GM23248 (cell line): ENCODE results near the gene CACNA1B. TPM values are rescaled to one million over a fixed set of nuclear protein-coding genes. Genes with fewer than 3 reads are reported as not detected.

Source experiments
- DNase-seq: peaks from one replicate; pipeline ENCODE4 v3.0.0-alpha.2; 2015
- H2AFZ ChIP-seq: fragments of 200-600 bp; sonication (generic); 2 replicates; pipeline ENCODE4 v1.6.1; 2016; ENCODE audit warnings: antibody characterized with exemption
- H3F3A ChIP-seq: fragments of 200-600 bp; sonication (generic); 2 replicates; pipeline ENCODE4 v1.6.1; 2016; ENCODE audit warnings: mild to moderate bottlenecking, antibody characterized with exemption, mixed run types; ENCODE audit not compliant: insufficient read depth
- H3K27ac ChIP-seq: fragments of 200-600 bp; sonication (generic); 2 replicates; pipeline ENCODE4 v1.5.1; 2016; ENCODE audit warnings: mild to moderate bottlenecking
- H3K27me3 ChIP-seq: fragments of 200-600 bp; sonication (generic); replicated peaks from 2 replicates; pipeline ENCODE4 v1.6.1; 2016; ENCODE audit warnings: mild to moderate bottlenecking; ENCODE audit not compliant: insufficient read depth
- H3K36me3 ChIP-seq: fragments of 200-600 bp; sonication (generic); 2 replicates; pipeline ENCODE4 v1.6.1; 2016; ENCODE audit warnings: low read depth, mild to moderate bottlenecking
- H3K4me1 ChIP-seq: fragments of 200-600 bp; sonication (generic); 2 replicates; pipeline ENCODE4 v1.6.1; 2016; ENCODE audit warnings: mild to moderate bottlenecking; ENCODE audit not compliant: insufficient read depth
- H3K4me2 ChIP-seq: fragments of 200-600 bp; sonication (generic); one replicate; pipeline ENCODE4 v1.6.1; 2016; ENCODE audit warnings: mild to moderate bottlenecking; ENCODE audit not compliant: unreplicated experiment
- H3K4me3 ChIP-seq: fragments of 200-600 bp; sonication (generic); 2 replicates; pipeline ENCODE4 v1.5.1; 2016; ENCODE audit warnings: mild to moderate bottlenecking
- H3K79me2 ChIP-seq: fragments of 200-600 bp; sonication (generic); 2 replicates; pipeline ENCODE4 v1.6.1; 2016; ENCODE audit warnings: mild to moderate bottlenecking; ENCODE audit not compliant: insufficient read depth
- H3K9ac ChIP-seq: fragments of 200-600 bp; sonication (generic); 2 replicates; pipeline ENCODE4 v1.6.1; 2016; ENCODE audit warnings: mild to moderate bottlenecking
- H3K9me2 ChIP-seq: fragments of 200-600 bp; sonication (generic); 2 replicates; pipeline ENCODE4 v1.6.1; 2016; ENCODE audit warnings: mixed run types, mild to moderate bottlenecking, moderate library complexity; ENCODE audit not compliant: insufficient read depth
- H3K9me3 ChIP-seq: fragments of 200-600 bp; sonication (generic); one replicate; pipeline ENCODE4 v1.6.1; 2017; ENCODE audit warnings: low read depth
- H4K20me1 ChIP-seq: fragments of 200-600 bp; sonication (generic); 2 replicates; pipeline ENCODE4 v1.6.0; 2016; ENCODE audit not compliant: insufficient read depth
- EZH2 ChIP-seq: fragments of 200-600 bp; sonication (generic); IDR thresholded peaks from 2 replicates; pipeline ENCODE4 v1.6.1; 2018; ENCODE audit warnings: antibody characterized with exemption, mild to moderate bottlenecking; ENCODE audit not compliant: insufficient read depth, poor library complexity, severe bottlenecking
- EZH2phosphoT487 ChIP-seq: fragments of 200-600 bp; sonication (generic); IDR thresholded peaks from 2 replicates; pipeline ENCODE4 v1.6.1; 2018; ENCODE audit warnings: antibody characterized with exemption, moderate library complexity, mild to moderate bottlenecking, low read depth; ENCODE audit not compliant: insufficient read depth
- WGBS, 2 experiments: methylation state at CpG; one replicate each; pipeline ENCODE4 v1.1.6; 2015 to 2017; ENCODE audit warnings: low lambda C conversion rate in 2 of 2, low coverage in 1 of 2; ENCODE audit errors: missing lambda C conversion rate in 2 of 2; 5-methylcytosine and 5-hydroxymethylcytosine counted together
- in situ Hi-C: fragments of 300-500 bp; cut with MboI; formaldehyde crosslinking; loops from 2 replicates; pipeline ENCODE4 v1.15.0; 2020
- polyA plus RNA-seq: library from polyadenylated mRNA; unstranded; fragments of >200 nt; fragmentation: Nextera tagmentation; extraction: Ambion mirVana; gene quantifications from 2 replicates; pipeline ENCODE4 v1.2.1, GENCODE V29; 2016
- total RNA-seq: library from RNA; depleted of rRNA; stranded (reverse); fragments of >200 nt; shearing (Covaris generic); gene quantifications from 2 replicates; pipeline ENCODE4 v1.2.3, GENCODE V29; 2014

The CACNA1B gene
- total and polyA plus RNA-seq, 2 experiments from 2014 or later: not detected

- Histone ChIP-seq H3K79me2 (no peaks in the 10 kb centered on the region), H3K9me3 (no peaks in the 10 kb centered on the region), H3K4me1 (no peaks in the 10 kb centered on the region), H3K27me3 (peaks cover 12% of the 10 kb centered on the region; the same call in 1 of the 2 replicates), H3K36me3 (no peaks in the 10 kb centered on the region), H3K4me3 (no peak overlapping the region), H4K20me1 (no peaks in the 10 kb centered on the region), H3K27ac (no peak overlapping the region), H3K4me2 (no peak overlapping the region), H3K9ac (no peak overlapping the region), H3F3A (no peaks in the 10 kb centered on the region), H2AFZ (no peak overlapping the region), H3K9me2 (no peaks in the 10 kb centered on the region)
- no peak for DNase-seq
- WGBS, 2 experiments: 18 to 29% methylated on average over 4 of the region's 4 CpGs
- in situ Hi-C loops: no loop called here
- TF ChIP-seq EZH2phosphoT487: no peak
- TF ChIP-seq EZH2: no peak
Observed at GRCh38 chr9:138025417-138025816, 147.8 kb downstream of the CACNA1B start.

GRCh38 chr9:138025908-138026307 lies 148.3 kb downstream of the CACNA1B start:
- Histone ChIP-seq H3K9ac (no peak overlapping the region), H3K9me3 (no peaks in the 10 kb centered on the region), H3K9me2 (no peaks in the 10 kb centered on the region), H3K4me3 (no peak overlapping the region), H3F3A (no peaks in the 10 kb centered on the region), H2AFZ (no peak overlapping the region), H3K27ac (no peak overlapping the region), H3K4me2 (no peak overlapping the region), H3K79me2 (no peaks in the 10 kb centered on the region), H3K4me1 (no peaks in the 10 kb centered on the region), H4K20me1 (no peaks in the 10 kb centered on the region), H3K36me3 (no peaks in the 10 kb centered on the region), H3K27me3 (peaks cover 12% of the 10 kb centered on the region; the same call in 1 of the 2 replicates)
- 62 to 70% methylated on average over 7 of the region's 7 CpGs for WGBS, 2 experiments
- TF ChIP-seq EZH2: no peak
- no peak for TF ChIP-seq EZH2phosphoT487
- in situ Hi-C loops: no loop called here
- DNase-seq: no peak

DNA sequence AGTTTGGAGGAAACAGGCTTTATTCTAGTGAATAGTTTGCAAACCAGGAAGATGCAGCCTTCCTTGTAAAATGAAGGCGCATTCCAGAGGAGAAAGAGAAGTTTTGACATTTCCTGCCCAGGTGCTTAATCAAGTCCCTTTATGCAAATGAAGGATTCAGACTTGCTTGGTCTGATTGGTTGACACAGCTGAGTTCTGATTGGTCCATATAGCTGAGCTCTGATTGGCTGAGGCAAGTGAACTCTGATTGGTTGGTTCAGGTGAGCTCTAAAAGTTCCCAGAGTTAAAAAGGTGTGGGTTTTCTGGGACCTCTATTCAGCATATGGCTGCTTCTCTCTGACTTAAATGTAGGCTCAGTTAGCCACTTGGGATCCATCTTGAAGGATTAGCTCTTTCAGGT lies 151.0 kb downstream of the CACNA1B start:
- H3F3A ChIP-seq: no peaks in the 10 kb centered on the region
- H3K79me2 ChIP-seq: no peaks in the 10 kb centered on the region
- H3K9ac ChIP-seq: no peak overlapping the region
- H4K20me1 ChIP-seq: no peaks in the 10 kb centered on the region
- no peaks in the 10 kb centered on the region for H3K27me3 ChIP-seq
- no peaks in the 10 kb centered on the region for H3K9me3 ChIP-seq
- no peak overlapping the region for H3K4me3 ChIP-seq
- DNase-seq: no peak
- no peak overlapping the region for H3K27ac ChIP-seq
- H3K9me2 ChIP-seq: no peaks in the 10 kb centered on the region
- 65 to 86% methylated on average over 1 of the region's 1 CpG for WGBS, 2 experiments
- H3K4me2 ChIP-seq: no peak overlapping the region
- no peaks in the 10 kb centered on the region for H3K4me1 ChIP-seq
- TF ChIP-seq EZH2 (no peak), EZH2phosphoT487 (no peak)
- no peak overlapping the region for H2AFZ ChIP-seq
- in situ Hi-C loops: no loop called here
- H3K36me3 ChIP-seq: no peaks in the 10 kb centered on the region

GRCh38 chr9:138031186-138031585 lies 153.6 kb downstream of the CACNA1B start:
- Histone ChIP-seq H4K20me1 (no peaks in the 10 kb centered on the region), H3K4me1 (no peaks in the 10 kb centered on the region), H3K36me3 (no peaks in the 10 kb centered on the region), H3K9me2 (no peaks in the 10 kb centered on the region), H3K79me2 (no peaks in the 10 kb centered on the region), H3K27me3 (no peaks in the 10 kb centered on the region), H3K9me3 (no peaks in the 10 kb centered on the region), H3K4me2 (no peak overlapping the region), H2AFZ (no peak overlapping the region), H3K4me3 (no peak overlapping the region), H3K9ac (no peak overlapping the region), H3F3A (no peaks in the 10 kb centered on the region), H3K27ac (no peak overlapping the region)
- in situ Hi-C loops: no loop called here
- WGBS, 2 experiments: 12 to 16% methylated on average over 3 of the region's 3 CpGs
- TF ChIP-seq EZH2phosphoT487 (no peak), EZH2 (no peak)
- DNase-seq: no peak

DNA sequence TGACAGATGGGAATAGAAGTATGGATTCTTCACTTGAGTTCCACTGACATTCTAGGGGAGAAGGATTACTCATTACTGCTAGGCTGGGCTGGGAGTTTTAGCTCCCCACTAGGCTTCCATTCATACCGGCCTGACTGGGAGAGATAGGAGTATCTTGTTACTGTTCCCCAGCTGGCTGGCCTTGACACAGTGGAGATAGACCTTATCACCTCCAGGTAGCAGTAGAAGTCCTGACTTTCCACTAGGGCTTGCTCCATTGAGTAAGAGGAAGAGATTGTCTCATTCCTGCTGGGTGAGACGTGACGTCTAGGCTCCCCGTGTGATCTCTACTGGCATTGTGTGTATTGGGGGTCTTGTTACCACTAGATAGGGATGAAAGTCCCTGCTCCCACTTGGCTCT lies 156.4 kb downstream of the CACNA1B start:
- no peak overlapping the region for H2AFZ ChIP-seq
- DNase-seq: no peak
- H3K79me2 ChIP-seq: no peaks in the 10 kb centered on the region
- no peaks in the 10 kb centered on the region for H3K36me3 ChIP-seq
- H4K20me1 ChIP-seq: no peaks in the 10 kb centered on the region
- in situ Hi-C loops: no loop called here
- TF ChIP-seq EZH2 (no peak), EZH2phosphoT487 (no peak)
- H3K9ac ChIP-seq: no peak overlapping the region
- no peaks in the 10 kb centered on the region for H3K4me1 ChIP-seq
- no peaks in the 10 kb centered on the region for H3F3A ChIP-seq
- 22 to 37% methylated on average over 4 of the region's 4 CpGs for WGBS, 2 experiments
- no peaks in the 10 kb centered on the region for H3K27me3 ChIP-seq
- no peaks in the 10 kb centered on the region for H3K9me3 ChIP-seq
- H3K4me2 ChIP-seq: no peak overlapping the region
- H3K9me2 ChIP-seq: no peaks in the 10 kb centered on the region
- H3K4me3 ChIP-seq: no peak overlapping the region
- H3K27ac ChIP-seq: no peak overlapping the region
